Measurements from ENCODE around the gene NSD2. TPM values are rescaled to one million over a fixed set of nuclear protein-coding genes. Genes with fewer than 3 reads are reported as not detected.
"Not testable (repeated sequence)": the region's sequence is repeated elsewhere in the genome, so short reads cannot be mapped to it uniquely, and the experiment has no call there.

NSD2 gene
- total RNA-seq, 1 experiment from 2014 or later, result 77.4 TPM

- no peak for DNase-seq (ENCODE audit: low read depth)
These were observed 29.3 kb upstream of the NSD2 start for GRCh38 chr4:1841887-1842210.

GRCh38 chr4:1842339-1842895 lies 28.8 kb upstream of the NSD2 start:
- DNase-seq (ENCODE audit: low read depth), result no peak

GRCh38 chr4:1842993-1843448 lies 28.2 kb upstream of the NSD2 start:
- peak; percentile 81 for DNase-seq (ENCODE audit: low read depth)

GRCh38 chr4:1843852-1844251 lies 27.3 kb upstream of the NSD2 start:
- no peak for DNase-seq (ENCODE audit: low read depth)

- DNase-seq (ENCODE audit: low read depth), result not testable (repeated sequence)
These were observed 26.6 kb upstream of the NSD2 start for GRCh38 chr4:1844618-1845017.

- DNase-seq (ENCODE audit: low read depth), result no peak
These were observed 24.6 kb upstream of the NSD2 start for GRCh38 chr4:1846580-1846979.

GRCh38 chr4:1850276-1850675 lies 20.9 kb upstream of the NSD2 start:
- no peak for DNase-seq (ENCODE audit: low read depth)

GRCh38 chr4:1851160-1851559 lies 20.0 kb upstream of the NSD2 start:
- no peak for DNase-seq (ENCODE audit: low read depth)

GRCh38 chr4:1851575-1852410 lies 19.4 kb upstream of the NSD2 start:
- no peak for DNase-seq (ENCODE audit: low read depth)

- no peak for DNase-seq (ENCODE audit: low read depth)
These were observed 18.1 kb upstream of the NSD2 start for GRCh38 chr4:1852904-1853623.

GRCh38 chr4:1854752-1855151 lies 16.4 kb upstream of the NSD2 start:
- DNase-seq (ENCODE audit: low read depth), result no peak

- no peak for DNase-seq (ENCODE audit: low read depth)
These were observed 15.7 kb upstream of the NSD2 start for GRCh38 chr4:1855333-1856070.

GRCh38 chr4:1856071-1856942 lies 14.9 kb upstream of the NSD2 start, which contains the start of gene LETM1:
LETM1 (minus strand) TSS chr4:1856156; CDS start chr4:1855950, 206 bp downstream.
- DNase-seq (ENCODE audit: low read depth), result peak; percentile 94

GRCh38 chr4:1856943-1857699 lies 14.1 kb upstream of the NSD2 start:
- DNase-seq (ENCODE audit: low read depth), result peak; percentile 47

GRCh38 chr4:1857931-1858330 lies 13.3 kb upstream of the NSD2 start:
- no peak for DNase-seq (ENCODE audit: low read depth)

- no peak for DNase-seq (ENCODE audit: low read depth)
These were observed 11.8 kb upstream of the NSD2 start for GRCh38 chr4:1859389-1859753.

- DNase-seq (ENCODE audit: low read depth), result no peak
These were observed 8.9 kb upstream of the NSD2 start for GRCh38 chr4:1862055-1862911.

GRCh38 chr4:1862961-1863296 lies 8.3 kb upstream of the NSD2 start:
- DNase-seq (ENCODE audit: low read depth), result no peak

GRCh38 chr4:1863297-1864033 lies 7.7 kb upstream of the NSD2 start:
- DNase-seq (ENCODE audit: low read depth), result no peak

All from LHCN-M2 (cell line).